HFF-Myc (cell line): Measurements from ENCODE around the gene GAK.

Experiments used
- DNase-seq: peaks from one replicate; pipeline ENCODE4 v3.0.0-alpha.2; 2011; ENCODE audit warnings: low read depth; ENCODE audit errors: extremely low read depth
- H3K4me3 ChIP-seq: replicated peaks from 2 replicates; pipeline ENCODE4 v1.5.1; 2011; ENCODE audit warnings: low read depth, mild to moderate bottlenecking, control low read depth, low read length
- CTCF ChIP-seq: IDR thresholded peaks from 2 replicates; pipeline ENCODE4 v1.5.1; 2012; ENCODE audit warnings: mild to moderate bottlenecking, low read depth, low read length, control low read depth; ENCODE audit errors: missing control alignments

Gene GAK

GRCh38 chr4:955931-956381, 23.8 kb upstream of the GAK start:
- no peak overlapping the region for H3K4me3 ChIP-seq
- TF ChIP-seq CTCF, result no peak
- no peak for DNase-seq

GRCh38 chr4:955161-955921, 23.2 kb upstream of the GAK start:
- DNase-seq, result no peak
- TF ChIP-seq CTCF, result no peak
- H3K4me3 ChIP-seq, result no peak overlapping the region

GRCh38 chr4:954211-955020, 22.3 kb upstream of the GAK start:
- no peak overlapping the region for H3K4me3 ChIP-seq
- no peak for TF ChIP-seq CTCF

GRCh38 chr4:953574-953915, 21.4 kb upstream of the GAK start:
- TF ChIP-seq CTCF, result no peak
- DNase-seq, result no peak
- H3K4me3 ChIP-seq, result no peak overlapping the region

More at GRCh38 chr4:954211-955020, 22.3 kb upstream of the GAK start:
- no peak for DNase-seq

- DNase-seq, result no peak
- no peak for TF ChIP-seq CTCF
- no peak overlapping the region for H3K4me3 ChIP-seq
Measured at GRCh38 chr4:952881-953573, 20.9 kb upstream of the GAK start.

- TF ChIP-seq CTCF, result no peak
- DNase-seq, result no peak
- no peak overlapping the region for H3K4me3 ChIP-seq
Measured at GRCh38 chr4:951594-952468, 19.7 kb upstream of the GAK start.
